GM21717 (cell line): ENCODE data around the gene KLRC3.
A peak's percentile ranks its signal among the peaks of the same experiment; 100 is the strongest.
"Not testable (repeated sequence)": the region's sequence is repeated elsewhere in the genome, so short reads cannot be mapped to it uniquely, and the experiment has no call there.

ENCODE experiments used
- ATAC-seq: cut with Tn5 transposase; IDR thresholded peaks from one replicate; pipeline ENCODE4 v1.9.1; 2021; ENCODE audit warnings: mild to moderate bottlenecking, moderate library complexity; ENCODE audit not compliant: unreplicated experiment

KLRC3 gene

GRCh38 chr12:10404798-10405197 is 15.6 kb downstream of the KLRC3 start:
- no peak for ATAC-seq

DNA sequence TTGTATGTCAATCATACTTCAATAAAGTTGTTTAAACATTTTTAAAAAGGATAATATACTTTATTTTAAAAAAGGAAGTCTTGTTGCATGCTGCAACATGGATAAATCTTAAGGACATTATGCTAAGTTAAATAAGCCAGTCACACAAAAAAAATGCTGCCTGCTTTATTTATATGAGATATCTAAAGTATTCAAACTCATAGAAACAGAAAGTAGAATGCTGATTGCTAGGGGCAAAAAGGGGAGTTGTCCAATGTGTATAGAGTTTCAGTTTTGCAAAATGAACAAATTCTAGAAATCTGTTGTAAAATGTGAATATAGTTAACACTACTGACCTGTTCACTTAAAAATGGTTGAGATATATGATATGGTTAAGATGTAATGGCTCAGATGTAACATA is 19.6 kb downstream of the KLRC3 start:
- no peak for ATAC-seq

DNA sequence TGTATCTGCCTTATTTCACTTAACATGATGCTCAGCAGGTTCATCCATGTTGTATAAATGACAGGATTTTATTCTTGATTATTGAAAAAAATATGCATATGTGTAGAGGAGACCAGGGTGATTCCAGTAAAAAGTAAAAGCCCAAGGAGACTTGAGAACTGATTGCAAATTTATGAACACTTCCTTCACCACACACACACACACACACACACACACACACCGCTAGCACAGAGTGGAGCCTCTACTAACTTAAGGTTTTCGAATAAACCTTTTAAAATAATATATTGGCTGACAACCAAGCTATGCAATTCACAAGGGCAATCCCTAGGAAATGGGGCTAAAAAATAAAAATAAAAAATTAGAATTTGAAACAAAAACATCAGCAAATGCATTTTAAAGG is 22.2 kb downstream of the KLRC3 start:
- ATAC-seq = no peak

DNA sequence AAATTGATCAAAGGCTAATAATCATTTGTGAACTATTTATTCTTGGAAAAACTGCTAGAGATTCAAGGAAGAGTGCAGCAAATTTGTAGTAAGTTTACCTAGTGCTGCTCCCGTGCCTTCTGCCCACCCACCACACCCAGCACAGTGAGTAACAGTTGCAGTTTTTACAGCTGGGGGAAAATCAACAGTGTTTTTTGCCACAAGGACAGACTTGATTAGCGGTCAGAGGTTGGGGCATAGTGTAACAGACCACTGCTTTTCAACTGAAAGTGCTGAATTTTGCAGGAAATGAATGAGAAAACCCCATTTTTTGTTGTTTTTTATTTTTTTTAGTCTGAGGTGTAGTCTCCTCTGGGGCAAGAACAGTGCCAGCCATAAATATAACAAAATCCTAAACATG is 23.1 kb downstream of the KLRC3 start:
- no peak for ATAC-seq

DNA sequence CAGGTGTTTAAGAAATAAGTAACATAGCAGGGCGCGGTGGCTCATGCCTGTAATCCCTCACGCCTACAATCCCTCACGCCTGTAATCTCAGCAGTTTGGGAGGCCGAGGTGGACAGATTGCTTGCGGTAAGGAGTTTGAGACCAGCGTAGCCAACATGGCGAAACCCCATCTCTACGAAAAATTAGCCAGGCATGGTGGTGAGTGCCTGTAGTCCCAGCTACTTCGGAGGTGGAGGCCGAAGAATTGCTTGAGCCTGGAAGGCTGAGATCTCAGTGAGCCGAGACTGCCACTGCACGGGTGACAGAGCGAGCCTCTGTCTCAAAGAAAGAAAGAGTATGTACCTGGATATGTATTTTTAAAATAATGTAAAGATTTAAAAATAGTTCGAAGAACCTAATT is 24.2 kb downstream of the KLRC3 start:
- ATAC-seq = not testable (repeated sequence)

DNA sequence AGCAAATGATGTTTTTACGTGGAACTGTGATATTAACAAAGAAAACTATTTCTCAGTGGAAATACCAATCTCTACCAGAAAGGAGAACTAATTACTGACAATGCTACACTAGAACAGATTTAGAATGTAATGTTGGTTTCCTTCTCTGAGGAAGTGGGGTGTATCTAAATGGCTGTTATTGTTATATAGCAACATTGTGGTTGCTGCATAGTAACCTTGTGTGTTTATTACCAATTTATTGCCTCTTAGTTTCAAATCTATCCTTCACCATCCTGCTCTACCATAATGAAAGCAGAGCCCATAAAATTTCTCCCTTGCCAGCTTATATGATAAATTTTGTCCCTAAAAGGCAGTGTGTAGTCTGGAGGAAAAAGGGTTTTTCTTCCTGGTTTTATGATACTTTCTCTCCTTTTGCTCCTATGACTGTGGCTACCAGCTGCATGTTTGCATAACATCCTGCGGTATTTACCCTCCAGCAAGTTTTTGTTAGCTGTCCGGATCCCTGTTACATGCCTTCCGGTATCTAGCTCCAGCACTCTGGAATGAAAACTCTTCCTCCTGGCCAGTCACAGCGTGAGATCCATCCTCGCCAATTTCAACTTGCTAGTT is 24.9 kb downstream of the KLRC3 start:
- ATAC-seq = peak; percentile 81

DNA sequence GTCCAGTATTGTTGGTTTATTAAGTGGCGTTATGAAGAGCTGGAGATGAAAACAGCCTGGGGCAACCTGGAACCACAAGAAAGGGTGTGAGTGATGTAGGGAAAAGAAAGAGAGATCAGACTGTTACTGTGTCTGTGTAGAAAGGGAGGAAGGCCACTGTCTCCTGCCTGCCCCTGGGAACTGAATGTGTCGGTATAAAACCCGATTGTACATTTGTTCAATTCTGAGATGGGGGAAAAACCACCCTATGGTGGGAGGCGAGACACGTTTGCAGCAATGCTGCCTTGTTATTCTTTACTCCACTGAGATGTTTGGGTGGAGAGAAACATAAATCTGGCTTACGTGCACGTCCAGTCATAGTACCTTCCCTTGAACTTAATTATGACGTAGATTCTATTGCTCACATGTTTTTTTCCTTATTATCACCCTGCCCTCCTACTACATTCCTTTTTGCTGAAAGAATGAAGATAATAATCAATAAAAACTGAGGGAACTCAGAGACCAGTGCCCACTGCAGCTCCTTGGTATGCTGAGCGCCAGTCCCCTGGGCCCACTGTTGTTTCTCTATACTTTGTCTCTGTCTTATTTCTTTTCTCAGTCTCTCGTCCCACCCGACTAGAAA is 25.8 kb downstream of the KLRC3 start:
- ATAC-seq = not testable (repeated sequence)

DNA sequence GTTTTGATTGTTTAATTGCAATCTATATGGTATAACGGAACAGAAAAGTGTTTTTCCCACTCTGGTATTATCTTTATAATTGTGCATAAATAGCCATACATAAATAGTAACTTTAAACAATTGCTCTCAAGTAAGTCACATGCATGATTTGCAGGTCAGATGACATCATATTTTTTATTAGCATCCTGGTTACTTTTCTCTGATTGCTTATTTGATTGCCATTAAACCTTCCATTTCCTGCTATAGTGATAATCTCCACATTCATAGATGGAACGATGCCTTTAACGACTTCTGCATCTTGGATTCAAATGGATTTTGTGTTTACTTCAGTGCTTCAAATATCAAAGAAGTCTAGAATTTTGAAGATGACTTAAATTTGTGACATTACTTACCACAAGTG is 27.1 kb downstream of the KLRC3 start:
- no peak for ATAC-seq

DNA sequence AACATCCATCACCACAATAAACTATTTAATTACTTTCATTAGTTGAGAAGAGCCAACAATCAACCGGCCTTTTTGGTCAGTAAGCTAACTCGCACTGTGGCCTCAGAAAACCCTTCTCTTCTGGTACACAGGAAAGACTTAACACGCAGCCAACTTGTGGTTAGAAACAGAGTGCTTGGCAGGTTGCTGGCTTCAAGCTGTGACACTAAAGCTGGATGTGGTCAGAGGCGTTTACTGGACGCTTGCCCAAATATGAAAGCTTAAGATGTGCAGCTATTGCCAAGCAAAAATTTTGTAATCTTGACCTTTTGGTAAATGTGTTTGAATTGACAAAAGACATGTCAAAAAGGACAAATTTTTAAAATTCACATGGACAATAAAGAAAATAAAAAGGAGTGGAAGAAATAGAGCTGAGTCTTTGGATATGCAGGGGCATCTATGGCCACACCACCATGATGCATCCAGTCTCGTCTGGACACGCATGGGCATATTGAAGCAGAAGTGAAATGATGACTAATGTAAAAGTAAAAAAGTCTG is 27.9 kb downstream of the KLRC3 start:
- ATAC-seq = no peak

DNA sequence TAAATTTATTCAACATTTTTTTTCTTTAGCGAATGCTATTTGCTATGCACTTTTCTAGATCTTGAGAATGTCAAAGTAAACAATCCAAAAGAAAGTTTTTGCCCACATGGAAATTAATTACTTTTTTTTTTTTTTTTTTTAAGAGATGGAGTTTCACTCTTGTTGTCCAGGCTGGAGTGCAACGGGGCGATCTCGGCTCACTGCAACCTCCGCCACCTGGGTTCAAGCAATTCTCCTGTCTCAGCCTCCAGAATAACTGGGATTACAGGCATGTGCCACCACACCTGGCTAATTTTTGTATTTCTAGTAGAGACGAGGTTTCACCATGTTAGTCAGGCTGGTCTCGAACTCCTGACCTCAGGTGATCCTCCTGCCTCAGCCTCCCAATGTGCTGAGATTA is 29.4 kb downstream of the KLRC3 start:
- ATAC-seq = not testable (repeated sequence)

DNA sequence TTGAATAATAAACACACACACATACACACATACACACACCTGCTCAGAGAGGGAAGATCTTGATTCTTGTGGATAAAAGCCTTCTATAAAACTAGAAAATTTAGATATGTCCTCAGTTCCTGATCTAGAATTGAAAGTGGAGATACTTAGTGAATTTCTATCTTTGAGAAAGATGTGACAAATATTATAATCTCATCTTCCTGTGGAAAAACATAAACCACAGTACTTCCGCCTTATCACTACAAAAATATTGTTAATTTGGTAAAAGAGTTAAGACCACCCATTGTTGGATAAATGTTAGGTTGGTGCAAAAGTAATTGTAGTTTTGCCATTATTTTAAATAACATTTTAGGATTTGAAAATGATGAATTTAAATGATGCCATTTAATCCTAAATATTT is 30.5 kb downstream of the KLRC3 start, which contains the start of gene KLRK1:
Gene KLRK1 (minus strand): TSS at position 138 of the 400 bp plus-strand sequence. CDS start 1,231 bp downstream, outside the sequence.
- no peak for ATAC-seq

- no peak for ATAC-seq
These were observed 31.6 kb downstream of the KLRC3 start for GRCh38 chr12:10388624-10389413.

DNA sequence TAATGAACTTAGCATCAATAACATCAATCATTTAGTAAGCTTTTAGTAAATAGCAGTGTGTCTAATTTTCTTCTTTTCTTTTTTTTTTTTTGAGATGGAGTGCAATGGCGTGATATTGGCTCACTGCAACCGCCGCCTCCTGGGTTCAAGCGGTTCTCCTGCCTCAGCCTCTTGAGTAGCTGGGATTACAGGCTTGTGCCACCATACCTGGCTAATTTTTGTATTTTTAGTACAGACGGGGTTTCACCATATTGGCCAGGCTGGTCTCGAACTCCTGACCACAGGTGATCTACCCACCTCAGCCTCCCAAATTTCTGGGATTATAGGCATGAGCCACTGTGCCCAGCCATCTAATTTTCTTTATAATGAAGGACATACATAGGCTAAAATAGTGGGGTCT is 32.9 kb downstream of the KLRC3 start:
- ATAC-seq = not testable (repeated sequence)

DNA sequence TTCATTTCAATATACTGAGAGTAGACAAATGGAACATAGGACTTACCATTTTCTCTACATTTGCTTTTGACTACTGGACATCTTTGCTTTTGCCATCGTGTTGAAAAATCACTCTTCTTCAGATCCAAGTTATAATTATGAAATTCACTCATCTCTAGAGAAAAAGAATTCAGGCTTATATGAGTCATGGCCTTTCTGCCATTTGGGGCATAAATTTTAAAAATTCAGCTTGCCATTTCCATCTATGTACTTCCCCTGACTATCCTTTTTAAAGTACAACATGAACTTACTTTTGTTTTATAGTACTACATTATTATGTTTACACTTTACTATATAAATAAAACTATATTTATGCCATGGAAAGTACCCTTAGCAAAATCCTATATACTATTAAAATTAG is 33.5 kb downstream of the KLRC3 start:
- ATAC-seq = no peak

DNA sequence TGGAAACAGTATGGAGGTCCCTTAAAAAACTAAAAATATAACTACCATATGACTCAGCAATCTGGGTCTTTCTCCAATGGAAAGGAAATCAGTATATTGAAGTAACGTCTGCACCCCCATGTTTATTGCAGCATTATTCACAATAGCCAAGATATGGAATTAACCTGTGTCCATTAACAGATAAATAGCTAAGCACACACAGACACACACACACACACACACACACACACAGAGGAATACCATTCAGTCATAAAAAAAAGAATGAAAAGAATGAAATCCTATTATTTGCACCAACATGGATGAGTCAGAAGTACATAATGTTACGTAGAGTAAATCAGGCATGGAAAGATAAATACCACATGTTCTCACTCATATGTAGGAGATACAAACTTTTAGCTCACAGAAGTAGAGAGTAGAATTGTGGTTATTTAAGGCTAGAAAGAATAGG is 35.2 kb downstream of the KLRC3 start:
- ATAC-seq = no peak

DNA sequence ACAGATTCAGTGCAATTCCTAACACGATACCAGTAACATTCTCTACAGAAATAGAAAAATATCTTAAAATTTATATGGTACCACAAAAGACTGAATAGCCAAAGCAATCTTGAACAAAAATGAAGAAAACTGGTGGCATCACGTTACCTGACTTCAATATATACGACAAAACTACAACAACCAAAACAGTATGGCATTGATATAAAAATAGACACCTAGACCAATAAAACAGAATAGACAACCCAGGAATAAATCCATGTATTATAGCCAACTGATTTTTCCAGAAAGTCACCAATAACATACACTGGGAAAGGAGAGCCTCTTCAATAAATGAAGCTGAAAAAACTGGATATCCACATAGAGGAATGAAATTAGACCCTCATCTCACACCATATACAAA is 36.2 kb downstream of the KLRC3 start:
- ATAC-seq = no peak

GRCh38 chr12:10381928-10382628 is 38.3 kb downstream of the KLRC3 start:
- ATAC-seq = no peak

- not testable (repeated sequence) for ATAC-seq
These were observed 41.7 kb downstream of the KLRC3 start for GRCh38 chr12:10378737-10379136.

DNA sequence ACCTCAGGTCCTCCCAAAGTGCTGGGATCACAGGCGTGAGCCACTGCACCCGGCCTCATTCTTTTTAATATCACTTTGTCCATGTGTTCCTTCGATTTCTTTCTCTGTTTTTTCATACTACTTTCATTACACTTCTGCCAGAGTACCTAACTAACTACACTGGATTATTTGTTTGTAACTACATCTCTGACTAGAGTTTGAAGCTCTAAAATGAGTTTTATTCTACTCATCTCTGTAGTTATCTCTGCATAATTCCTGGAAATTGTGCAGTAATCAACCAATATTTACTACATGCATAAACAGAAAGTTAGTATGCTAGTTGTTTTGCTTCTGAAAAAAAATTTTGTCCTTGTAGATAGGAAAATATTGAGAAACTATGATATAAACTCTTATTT is 45.8 kb downstream of the KLRC3 start:
- ATAC-seq = no peak

- ATAC-seq = no peak
These were observed 47.8 kb downstream of the KLRC3 start for GRCh38 chr12:10372559-10372958.

DNA sequence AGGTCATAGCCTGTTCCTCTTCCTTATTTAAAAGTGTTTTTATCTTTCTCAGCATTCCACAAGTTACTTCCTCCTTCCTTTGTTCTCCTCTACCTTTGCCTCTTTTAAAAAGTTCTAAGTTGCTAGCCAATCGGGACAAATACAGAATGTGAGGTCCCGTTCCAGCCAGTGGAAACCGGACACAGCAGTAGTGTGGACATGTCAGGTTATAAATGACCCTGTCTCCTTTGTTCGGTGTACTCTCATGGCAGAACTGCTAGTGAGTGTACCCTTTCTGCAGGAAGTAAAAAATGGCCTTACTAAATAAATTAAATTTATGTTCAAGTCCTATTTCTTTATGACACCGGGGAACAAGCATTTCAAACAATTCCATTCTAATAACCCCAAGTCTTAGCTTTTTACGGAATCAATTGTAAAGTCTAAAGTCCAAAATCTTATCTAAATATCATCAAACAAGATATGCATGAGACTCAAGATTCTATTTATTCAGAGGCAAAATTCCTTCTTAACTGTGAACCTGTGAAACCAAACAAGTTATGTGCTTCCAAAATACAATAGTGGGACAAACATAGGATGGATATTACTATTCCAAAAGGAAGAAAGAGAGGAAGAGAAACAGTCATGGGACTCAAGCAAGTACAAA is 48.4 kb downstream of the KLRC3 start:
- ATAC-seq = not testable (repeated sequence)
